ENCODE data around the gene RILPL2. TPM values are rescaled to one million over a fixed set of nuclear protein-coding genes. Genes with fewer than 3 reads are reported as not detected.
"Not testable (repeated sequence)": the region's sequence is repeated elsewhere in the genome, so short reads cannot be mapped to it uniquely, and the experiment has no call there.

The RILPL2 gene
- total and polyA plus RNA-seq, 9 donors, result 1.2 to 2.2 (median 1.6) TPM

DNA sequence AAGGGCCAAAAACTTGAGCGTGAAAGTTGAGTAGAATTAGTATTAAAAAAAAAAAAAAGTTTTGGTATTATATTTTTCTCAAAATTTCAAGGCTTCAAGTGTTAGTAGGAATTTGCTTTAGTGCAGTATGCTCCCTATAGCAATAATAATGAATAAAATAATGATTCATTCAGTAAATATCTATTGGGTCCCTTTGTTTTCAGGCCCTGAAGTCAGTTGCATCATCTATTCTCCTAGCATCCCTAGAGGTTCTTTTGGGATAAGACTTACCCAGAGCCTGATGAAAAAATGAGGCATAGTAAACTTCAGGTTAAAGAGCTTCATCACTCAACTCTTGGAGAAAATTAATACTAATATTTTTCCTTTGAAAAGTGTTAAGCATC is 51.5 kb downstream of the RILPL2 start:
- no CpG with 5 or more reads among the region's 1 CpG for WGBS (ENCODE audit: insufficient coverage)
- Histone ChIP-seq H3K4me1 (ENCODE audit: control insufficient read depth, insufficient read depth, low read length) (peaks cover 25% of the 10 kb centered on the region), H3K9me3 (replicated peaks; ENCODE audit: control insufficient read depth, low read depth, low read length) (no peaks in the 10 kb centered on the region), H3K4me3 (ENCODE audit: low read length) (peak overlapping the region; percentile 92), H3K36me3 (ENCODE audit: control insufficient read depth, insufficient read depth, low read length) (no peaks in the 10 kb centered on the region), H3K27me3 (ENCODE audit: control insufficient read depth, insufficient read depth, low read length) (no peaks in the 10 kb centered on the region), H3K27ac (ENCODE audit: low read length) (no peak overlapping the region)
- DNase-seq, result no peak

- peak; percentile 48 for DNase-seq
- under 1% methylated on average over 19 of the region's 41 CpGs for WGBS (ENCODE audit: insufficient coverage)
These were observed 52.0 kb downstream of the RILPL2 start for GRCh38 chr12:123384318-123384993.

DNA sequence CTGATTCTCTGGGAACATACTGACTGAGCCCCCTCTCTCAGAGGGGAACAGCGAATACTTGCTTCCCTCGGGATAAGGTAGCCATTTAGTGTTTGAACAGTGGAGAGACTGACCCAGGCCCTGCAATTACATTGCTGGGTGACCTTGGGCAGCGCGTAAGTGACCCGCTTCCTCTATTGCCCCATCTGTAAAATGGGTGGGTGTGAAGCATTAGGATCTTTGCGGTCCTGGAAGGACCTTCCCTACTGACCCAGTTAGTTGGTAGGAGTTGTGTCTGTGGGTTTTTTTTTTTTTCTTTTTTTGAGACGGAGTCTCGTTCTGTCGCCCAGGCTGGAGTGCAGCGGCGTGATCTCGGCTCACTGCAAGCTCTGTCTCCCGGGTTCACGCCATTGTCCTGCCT is 53.8 kb downstream of the RILPL2 start:
- Histone ChIP-seq H3K9me3 (replicated peaks; ENCODE audit: control insufficient read depth, low read depth, low read length) (no peaks in the 10 kb centered on the region), H3K27ac (ENCODE audit: low read length) (no peak overlapping the region), H3K4me3 (ENCODE audit: low read length) (no peak overlapping the region), H3K36me3 (ENCODE audit: control insufficient read depth, insufficient read depth, low read length) (no peaks in the 10 kb centered on the region), H3K4me1 (ENCODE audit: control insufficient read depth, insufficient read depth, low read length) (peaks cover 13% of the 10 kb centered on the region), H3K27me3 (ENCODE audit: control insufficient read depth, insufficient read depth, low read length) (no peaks in the 10 kb centered on the region)
- no peak for DNase-seq
- no CpG with 5 or more reads among the region's 14 CpGs for WGBS (ENCODE audit: insufficient coverage)

More at GRCh38 chr12:123384318-123384993, 52.0 kb downstream of the RILPL2 start:
- no peaks in the 10 kb centered on the region for H3K27me3 ChIP-seq (ENCODE audit: control insufficient read depth, insufficient read depth, low read length)
- H3K4me1 ChIP-seq (ENCODE audit: control insufficient read depth, insufficient read depth, low read length), result peaks cover 21% of the 10 kb centered on the region
- H3K27ac ChIP-seq (ENCODE audit: low read length), result peak overlapping the region; percentile 90
- H3K9me3 ChIP-seq (replicated peaks; ENCODE audit: control insufficient read depth, low read depth, low read length), result no peaks in the 10 kb centered on the region
- no peaks in the 10 kb centered on the region for H3K36me3 ChIP-seq (ENCODE audit: control insufficient read depth, insufficient read depth, low read length)
- peak overlapping the region; percentile 92 for H3K4me3 ChIP-seq (ENCODE audit: low read length)

GRCh38 chr12:123379391-123379790 is 57.1 kb downstream of the RILPL2 start:
- Histone ChIP-seq H3K36me3 (ENCODE audit: control insufficient read depth, insufficient read depth, low read length) (no peaks in the 10 kb centered on the region), H3K4me3 (ENCODE audit: low read length) (no peak overlapping the region), H3K27ac (ENCODE audit: low read length) (no peak overlapping the region), H3K4me1 (ENCODE audit: control insufficient read depth, insufficient read depth, low read length) (peaks cover 4% of the 10 kb centered on the region), H3K27me3 (ENCODE audit: control insufficient read depth, insufficient read depth, low read length) (no peaks in the 10 kb centered on the region), H3K9me3 (replicated peaks; ENCODE audit: control insufficient read depth, low read depth, low read length) (no peaks in the 10 kb centered on the region)
- no peak for DNase-seq
- no CpG with 5 or more reads among the region's 5 CpGs for WGBS (ENCODE audit: insufficient coverage)

DNA sequence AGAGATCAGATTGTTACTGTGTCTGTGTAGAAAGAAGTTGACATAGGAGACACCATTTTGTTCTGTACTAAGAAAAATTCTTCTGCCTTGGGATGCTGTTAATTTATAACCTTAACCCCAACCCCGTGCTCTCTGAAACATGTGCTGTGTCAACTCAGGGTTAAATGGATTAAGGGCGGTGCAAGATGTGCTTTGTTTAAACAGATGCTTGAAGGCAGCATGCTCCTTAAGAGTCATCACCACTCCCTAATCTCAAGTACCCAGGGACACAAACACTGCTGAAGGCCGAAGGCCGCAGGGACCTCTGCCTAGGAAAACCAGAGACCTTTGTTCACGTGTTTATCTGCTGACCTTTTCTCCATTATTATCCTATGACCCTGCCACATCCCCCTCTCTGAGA is 64.1 kb downstream of the RILPL2 start:
- H3K36me3 ChIP-seq (ENCODE audit: control insufficient read depth, insufficient read depth, low read length); H3K4me3 ChIP-seq (ENCODE audit: low read length); DNase-seq; H3K9me3 ChIP-seq (replicated peaks; ENCODE audit: control insufficient read depth, low read depth, low read length); H3K4me1 ChIP-seq (ENCODE audit: control insufficient read depth, insufficient read depth, low read length); H3K27me3 ChIP-seq (ENCODE audit: control insufficient read depth, insufficient read depth, low read length); H3K27ac ChIP-seq (ENCODE audit: low read length): not testable (repeated sequence)
- no CpG with 5 or more reads among the region's 5 CpGs for WGBS (ENCODE audit: insufficient coverage)

DNA sequence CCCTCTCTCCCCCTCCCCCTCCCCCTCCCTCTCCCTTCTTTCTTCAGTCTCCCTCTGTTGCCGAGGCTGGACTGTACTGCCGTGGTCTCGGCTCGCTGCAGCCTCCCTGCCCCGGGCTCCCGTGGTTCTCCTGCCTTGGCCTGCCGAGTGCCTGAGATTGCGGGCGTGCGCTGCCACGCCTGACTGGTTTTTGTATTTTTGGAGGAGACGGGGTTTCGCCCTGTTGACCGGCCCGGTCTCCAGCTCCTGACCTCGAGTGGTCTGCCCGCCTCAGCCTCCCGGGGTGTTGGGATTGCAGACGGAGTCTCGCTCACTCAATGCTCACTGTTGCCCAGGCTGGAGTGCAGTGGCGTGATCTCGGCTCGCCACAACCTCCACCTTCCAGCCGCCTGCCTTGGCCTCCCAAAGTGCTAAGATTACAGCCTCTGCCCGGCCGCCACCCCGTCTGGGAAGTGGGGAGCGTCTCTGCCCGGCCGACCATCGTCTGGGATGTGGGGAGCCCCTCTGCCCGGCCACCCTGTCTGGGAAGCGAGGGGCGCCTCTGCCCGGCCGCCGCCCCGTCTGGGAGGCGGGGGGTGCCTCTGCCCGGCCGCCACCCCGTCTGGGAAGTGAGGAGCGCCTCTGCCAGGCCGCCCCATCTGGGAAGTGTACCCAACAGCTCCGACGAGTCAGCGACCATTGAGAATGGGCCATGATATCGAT is 64.7 kb downstream of the RILPL2 start:
- not testable (repeated sequence) for H3K4me1 ChIP-seq (ENCODE audit: control insufficient read depth, insufficient read depth, low read length); H3K36me3 ChIP-seq (ENCODE audit: control insufficient read depth, insufficient read depth, low read length); H3K4me3 ChIP-seq (ENCODE audit: low read length); H3K27me3 ChIP-seq (ENCODE audit: control insufficient read depth, insufficient read depth, low read length); DNase-seq; H3K27ac ChIP-seq (ENCODE audit: low read length); H3K9me3 ChIP-seq (replicated peaks; ENCODE audit: control insufficient read depth, low read depth, low read length)
- 92% methylated on average over 43 of the region's 48 CpGs for WGBS (ENCODE audit: insufficient coverage)

- Histone ChIP-seq H3K36me3 (ENCODE audit: control insufficient read depth, insufficient read depth, low read length) (no peaks in the 10 kb centered on the region), H3K27me3 (ENCODE audit: control insufficient read depth, insufficient read depth, low read length) (no peaks in the 10 kb centered on the region), H3K27ac (ENCODE audit: low read length) (no peak overlapping the region), H3K4me1 (ENCODE audit: control insufficient read depth, insufficient read depth, low read length) (peaks cover 5% of the 10 kb centered on the region), H3K4me3 (ENCODE audit: low read length) (no peak overlapping the region), H3K9me3 (replicated peaks; ENCODE audit: control insufficient read depth, low read depth, low read length) (no peaks in the 10 kb centered on the region)
- DNase-seq, result no peak
- WGBS (ENCODE audit: insufficient coverage), result 92% methylated on average over 5 of the region's 5 CpGs
These were observed 67.3 kb downstream of the RILPL2 start for GRCh38 chr12:123369229-123369628.

DNA sequence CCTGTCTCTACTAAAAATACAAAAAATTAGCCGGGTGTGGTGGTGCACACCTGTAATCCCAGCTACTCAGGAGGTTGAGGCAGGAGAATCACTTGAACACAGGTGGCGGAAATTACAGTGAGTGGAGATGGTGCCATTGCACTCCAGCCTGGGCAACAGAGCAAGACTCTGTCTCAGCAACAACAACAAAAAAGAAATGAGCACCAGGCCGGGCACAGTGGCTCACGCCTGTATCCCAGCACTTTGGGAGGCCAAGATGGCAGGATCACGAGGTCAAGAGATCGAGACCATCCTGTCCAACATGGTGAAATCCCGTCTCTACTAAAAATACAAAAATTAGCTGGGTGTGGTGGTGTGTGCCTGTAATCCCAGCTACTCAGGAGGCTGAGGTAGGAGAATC is 68.1 kb downstream of the RILPL2 start:
- H3K4me3 ChIP-seq (ENCODE audit: low read length); H3K9me3 ChIP-seq (replicated peaks; ENCODE audit: control insufficient read depth, low read depth, low read length); H3K27me3 ChIP-seq (ENCODE audit: control insufficient read depth, insufficient read depth, low read length); H3K4me1 ChIP-seq (ENCODE audit: control insufficient read depth, insufficient read depth, low read length); DNase-seq; H3K27ac ChIP-seq (ENCODE audit: low read length); H3K36me3 ChIP-seq (ENCODE audit: control insufficient read depth, insufficient read depth, low read length): not testable (repeated sequence)
- 100% methylated on average over 1 of the region's 7 CpGs for WGBS (ENCODE audit: insufficient coverage)

- no peaks in the 10 kb centered on the region for H3K27me3 ChIP-seq (ENCODE audit: control insufficient read depth, insufficient read depth, low read length)
- DNase-seq, result no peak
- H3K36me3 ChIP-seq (ENCODE audit: control insufficient read depth, insufficient read depth, low read length), result no peaks in the 10 kb centered on the region
- H3K9me3 ChIP-seq (replicated peaks; ENCODE audit: control insufficient read depth, low read depth, low read length), result no peaks in the 10 kb centered on the region
- H3K27ac ChIP-seq (ENCODE audit: low read length), result no peak overlapping the region
- H3K4me3 ChIP-seq (ENCODE audit: low read length), result no peak overlapping the region
- WGBS (ENCODE audit: insufficient coverage), result no CpG with 5 or more reads among the region's 4 CpGs
- H3K4me1 ChIP-seq (ENCODE audit: control insufficient read depth, insufficient read depth, low read length), result peaks cover 12% of the 10 kb centered on the region
These were observed 69.0 kb downstream of the RILPL2 start for GRCh38 chr12:123367511-123367910.
